H9 (cell line): ENCODE data around the gene LY6G5B. TPM values are rescaled to one million over a fixed set of nuclear protein-coding genes. Genes with fewer than 3 reads are reported as not detected.

Source experiments
- DNase-seq: peaks from one replicate; pipeline ENCODE4 v3.0.0-alpha.2; 2017
- H2AFZ ChIP-seq: one replicate; pipeline ENCODE4 v1.6.1; 2013; ENCODE audit warnings: mild to moderate bottlenecking, low read length, control low read depth, moderate library complexity
- H2AK5ac ChIP-seq: 2 replicates; pipeline ENCODE4 v1.6.1; 2013; ENCODE audit warnings: low read length, control low read depth, mixed read lengths; ENCODE audit not compliant: insufficient read length
- H2BK120ac ChIP-seq: one replicate; pipeline ENCODE4 v1.6.1; 2013; ENCODE audit warnings: low read depth, mild to moderate bottlenecking, low read length, control low read depth, inconsistent platforms; ENCODE audit not compliant: poor library complexity, severe bottlenecking
- H2BK12ac ChIP-seq: 2 replicates; pipeline ENCODE4 v1.6.1; 2013; ENCODE audit warnings: low read length, control low read depth, mixed read lengths, low read depth; ENCODE audit not compliant: insufficient read length
- H2BK15ac ChIP-seq: 2 replicates; pipeline ENCODE4 v1.6.1; 2013; ENCODE audit warnings: low read depth, low read length, control low read depth
- H2BK20ac ChIP-seq: one replicate; pipeline ENCODE4 v1.6.1; 2013; ENCODE audit warnings: low read depth, mild to moderate bottlenecking, low read length, control low read depth, inconsistent platforms; ENCODE audit not compliant: poor library complexity, severe bottlenecking
- H2BK5ac ChIP-seq: 2 replicates; pipeline ENCODE4 v1.6.1; 2013; ENCODE audit warnings: low read length, control low read depth, mixed read lengths; ENCODE audit not compliant: insufficient read length
- H3K14ac ChIP-seq: 2 replicates; pipeline ENCODE4 v1.6.1; 2013; ENCODE audit warnings: low read length, control low read depth; ENCODE audit not compliant: insufficient read depth
- H3K18ac ChIP-seq: 2 replicates; pipeline ENCODE4 v1.6.1; 2013; ENCODE audit warnings: low read depth, mild to moderate bottlenecking, mixed read lengths, low read length, control low read depth; ENCODE audit not compliant: insufficient read length
- H3K23ac ChIP-seq: 2 replicates; pipeline ENCODE4 v1.6.1; 2013; ENCODE audit warnings: low read length, control low read depth, mixed read lengths, low read depth; ENCODE audit not compliant: insufficient read length
- H3K23me2 ChIP-seq: 2 replicates; pipeline ENCODE4 v1.6.1; 2013; ENCODE audit warnings: low read depth, mild to moderate bottlenecking, mixed read lengths, low read length, control low read depth; ENCODE audit not compliant: insufficient read length, poor library complexity, severe bottlenecking
- H3K27ac ChIP-seq: 2 replicates; pipeline ENCODE4 v1.5.1; 2013; ENCODE audit warnings: low read length, control low read depth, mixed read lengths, low read depth; ENCODE audit not compliant: insufficient read length
- H3K27me3 ChIP-seq: 2 replicates; pipeline ENCODE4 v1.6.1; 2013; ENCODE audit warnings: low read length, control low read depth, inconsistent platforms; ENCODE audit not compliant: insufficient read depth
- H3K4ac ChIP-seq: 2 replicates; pipeline ENCODE4 v1.6.1; 2013; ENCODE audit warnings: low read depth, mild to moderate bottlenecking, control low read depth, inconsistent platforms, low read length, moderate library complexity
- H3K4me1 ChIP-seq: 2 replicates; pipeline ENCODE4 v1.6.1; 2013; ENCODE audit warnings: low read length, control low read depth, inconsistent platforms; ENCODE audit not compliant: insufficient read depth
- H3K4me2 ChIP-seq: 2 replicates; pipeline ENCODE4 v1.6.1; 2013; ENCODE audit warnings: low read length, control low read depth, mixed read lengths; ENCODE audit not compliant: insufficient read length, insufficient read depth
- H3K56ac ChIP-seq: 2 replicates; pipeline ENCODE4 v1.6.1; 2013; ENCODE audit warnings: low read depth, mild to moderate bottlenecking, mixed read lengths, low read length, control low read depth; ENCODE audit not compliant: insufficient read length
- H3K79me1 ChIP-seq: 2 replicates; pipeline ENCODE4 v1.6.1; 2013; ENCODE audit warnings: low read depth, mild to moderate bottlenecking, moderate library complexity, low read length, control low read depth, inconsistent platforms; ENCODE audit not compliant: insufficient read depth, poor library complexity, severe bottlenecking
- H3K79me2 ChIP-seq: 2 replicates; pipeline ENCODE4 v1.6.1; 2013; ENCODE audit warnings: low read length, control low read depth, inconsistent platforms; ENCODE audit not compliant: insufficient read depth
- H3K9ac ChIP-seq: 2 replicates; pipeline ENCODE4 v1.6.1; 2013; ENCODE audit warnings: low read length, control low read depth, mixed read lengths; ENCODE audit not compliant: insufficient read length; ENCODE audit errors: extremely low read depth
- H3K9me3 ChIP-seq: one replicate; pipeline ENCODE4 v1.6.1; 2013; ENCODE audit warnings: low read depth, low read length, inconsistent platforms; ENCODE audit not compliant: control insufficient read depth
- H3T11ph ChIP-seq: one replicate; pipeline ENCODE4 v1.6.1; 2013; ENCODE audit warnings: mild to moderate bottlenecking, low read length, control low read depth, inconsistent platforms
- H4K20me1 ChIP-seq: one replicate; pipeline ENCODE4 v1.6.1; 2013; ENCODE audit not compliant: control insufficient read depth, insufficient read length, insufficient read depth
- H4K5ac ChIP-seq: 2 replicates; pipeline ENCODE4 v1.6.1; 2013; ENCODE audit warnings: low read depth, mild to moderate bottlenecking, mixed read lengths, low read length, control low read depth; ENCODE audit not compliant: insufficient read length
- H4K8ac ChIP-seq: replicated peaks from 2 replicates; pipeline ENCODE4 v1.6.1; 2013; ENCODE audit warnings: low read length, control low read depth, mixed read lengths, low read depth; ENCODE audit not compliant: insufficient read length
- H4K91ac ChIP-seq: 2 replicates; pipeline ENCODE4 v1.6.1; 2013; ENCODE audit warnings: low read depth, mild to moderate bottlenecking, moderate library complexity, mixed read lengths, low read length, control low read depth; ENCODE audit not compliant: insufficient read length
- H3K27ac Mint-ChIP-seq, 3 experiments: 2 replicates in 2 of 3; 3 replicates in 1 of 3; pipeline ENCODE4 v1.8.0; 2020 to 2021; ENCODE audit warnings: mixed read lengths in 3 of 3, mild to moderate bottlenecking in 1 of 3, moderate library complexity in 1 of 3
- H3K27me3 Mint-ChIP-seq: 2 replicates; pipeline ENCODE4 v1.8.0; 2021; ENCODE audit warnings: low read depth, mild to moderate bottlenecking, moderate library complexity, mixed read lengths
- H3K36me3 Mint-ChIP-seq, 3 experiments: 2 replicates in 2 of 3; 3 replicates in 1 of 3; pipeline ENCODE4 v1.8.0; 2020 to 2021; ENCODE audit warnings: low read depth in 3 of 3, mixed read lengths in 3 of 3; ENCODE audit not compliant: insufficient read depth in 1 of 3
- H3K4me1 Mint-ChIP-seq, 2 experiments: 2 replicates each; pipeline ENCODE4 v1.8.0; 2020; ENCODE audit warnings: mixed read lengths in 2 of 2
- H3K4me3 Mint-ChIP-seq, 2 experiments: 2 replicates in 1 of 2; 3 replicates in 1 of 2; pipeline ENCODE4 v1.8.0; 2020 to 2021; ENCODE audit warnings: mild to moderate bottlenecking in 2 of 2, mixed read lengths in 2 of 2, moderate library complexity in 1 of 2
- H3K9me3 Mint-ChIP-seq, 2 experiments: 2 replicates in 1 of 2; 3 replicates in 1 of 2; pipeline ENCODE4 v1.8.0; 2020; ENCODE audit warnings: mild to moderate bottlenecking in 2 of 2, mixed read lengths in 2 of 2, moderate library complexity in 1 of 2
- CTCF ChIP-seq: fragments of 200-600 bp; sonication (generic); conservative IDR thresholded peaks from 3 replicates; pipeline ENCODE4 v1.8.0; 2021; ENCODE audit warnings: antibody characterized with exemption, mild to moderate bottlenecking
- WGBS: extraction: QIAGEN DNeasy Blood & Tissue Kit; methylation state at CpG from one replicate; pipeline ENCODE4 v1.1.7; 2013; ENCODE audit warnings: missing lambda C conversion rate, low lambda C conversion rate, mixed read lengths; ENCODE audit not compliant: insufficient read length; ENCODE audit errors: extremely low coverage; 5-methylcytosine and 5-hydroxymethylcytosine counted together
- total RNA-seq: library from RNA; stranded (reverse); gene quantifications from 2 replicates; pipeline ENCODE4 v1.2.1, GENCODE V29; 2021

LY6G5B gene
- total RNA-seq, 1 experiment from 2014 or later = 21.6 TPM

- Histone ChIP-seq H3K4me1 (no peaks in the 10 kb centered on the region), H3T11ph (no peak overlapping the region), H3K79me1 (peaks cover 3% of the 10 kb centered on the region), H3K27ac (no peak overlapping the region), H4K8ac (no peak overlapping the region), H3K18ac (no peak overlapping the region), H3K9ac (no peak overlapping the region), H3K23ac (no peak overlapping the region), H3K4me2 (no peak overlapping the region), H2BK20ac (no peak overlapping the region), H2BK15ac (no peak overlapping the region), H3K4ac (no peak overlapping the region), H2AK5ac (no peak overlapping the region), H2BK120ac (no peak overlapping the region), H3K9me3 (no peaks in the 10 kb centered on the region), H4K20me1 (no peaks in the 10 kb centered on the region), H3K79me2 (no peaks in the 10 kb centered on the region), H2BK5ac (no peak overlapping the region), H2BK12ac (no peak overlapping the region), H3K14ac (no peak overlapping the region), H2AFZ (no peak overlapping the region), H3K27me3 (no peaks in the 10 kb centered on the region), H3K56ac (no peak overlapping the region), H4K5ac (no peak overlapping the region), H4K91ac (no peak overlapping the region), H3K23me2 (no peaks in the 10 kb centered on the region)
- Mint-ChIP-seq H3K27ac (peak overlapping the region in 1 of 3 experiments; percentile 56; a peak in 2 of 7 replicates), H3K4me3 (no peak overlapping the region), H3K36me3 (peaks cover 82 to 100% (median 100%) of the 10 kb centered on the region in 3 experiments), H3K4me1 (peaks cover 0 to 3% of the 10 kb centered on the region in 2 experiments; a peak in 1 of 4 replicates), H3K27me3 (no peaks in the 10 kb centered on the region; the same call in 1 of the 2 replicates), H3K9me3 (no peaks in the 10 kb centered on the region)
- TF ChIP-seq CTCF = no peak
- DNase-seq = no peak
- WGBS = no CpG with 5 or more reads among the region's 16 CpGs
Observed at GRCh38 chr6:31631209-31631608, 38.6 kb upstream of the LY6G5B start.
